Neural cell (in vitro differentiated cells): Measurements from ENCODE around the gene DRAM2. TPM values are rescaled to one million over a fixed set of nuclear protein-coding genes. Genes with fewer than 3 reads are reported as not detected.

ENCODE experiments used
- H2AFZ ChIP-seq: fragments of 200-600, 300-800 bp; sonication (generic), shearing (Covaris generic); 2 replicates; pipeline ENCODE4 v1.6.0; 2014; ENCODE audit warnings: low read depth, mild to moderate bottlenecking, antibody characterized with exemption, low read length, moderate library complexity
- H3F3A ChIP-seq: fragments of 200-600 bp; shearing (Covaris generic); 2 replicates; pipeline ENCODE4 v1.6.1; 2016; ENCODE audit warnings: mild to moderate bottlenecking, moderate library complexity, mixed read lengths, antibody characterized with exemption, low read length; ENCODE audit not compliant: insufficient read depth, poor library complexity, severe bottlenecking
- H3K27ac ChIP-seq: fragments of 200-600, 300-800 bp; sonication (generic), shearing (Covaris generic); 2 replicates; pipeline ENCODE4 v1.5.1; 2014; ENCODE audit warnings: mild to moderate bottlenecking, low read length, moderate library complexity
- H3K27me3 ChIP-seq: fragments of 300-800, 200-600 bp; sonication (generic), shearing (Covaris generic); 2 replicates; pipeline ENCODE4 v1.6.0; 2014; ENCODE audit warnings: mild to moderate bottlenecking, low read depth, low read length, moderate library complexity; ENCODE audit not compliant: insufficient read depth
- H3K36me3 ChIP-seq: fragments of 300-800, 200-600 bp; sonication (generic), shearing (Covaris generic); 2 replicates; pipeline ENCODE4 v1.5.1; 2014; ENCODE audit warnings: mild to moderate bottlenecking, antibody characterized with exemption, low read length, moderate library complexity; ENCODE audit not compliant: insufficient read depth
- H3K4me2 ChIP-seq: fragments of 300-800, 200-600 bp; sonication (generic), shearing (Covaris generic); 2 replicates; pipeline ENCODE4 v1.6.0; 2014; ENCODE audit warnings: mild to moderate bottlenecking, low read length
- H3K4me3 ChIP-seq: fragments of 300-800, 200-600 bp; sonication (generic), shearing (Covaris generic); 2 replicates; pipeline ENCODE4 v1.5.1; 2014; ENCODE audit warnings: mild to moderate bottlenecking, low read length, moderate library complexity
- H3K79me2 ChIP-seq: fragments of 200-600 bp; shearing (Covaris generic); replicated peaks from 2 replicates; pipeline ENCODE4 v1.6.0; 2014; ENCODE audit warnings: mild to moderate bottlenecking, low read length, moderate library complexity; ENCODE audit not compliant: insufficient read depth
- H3K9ac ChIP-seq: fragments of 300-800, 200-600 bp; sonication (generic), shearing (Covaris generic); 2 replicates; pipeline ENCODE4 v1.6.1; 2016; ENCODE audit warnings: mild to moderate bottlenecking, low read length, mixed read lengths
- H3K9me2 ChIP-seq: fragments of 200-600 bp; shearing (Covaris generic); 2 replicates; pipeline ENCODE4 v1.6.1; 2016; ENCODE audit warnings: mild to moderate bottlenecking, low read length, mixed read lengths; ENCODE audit not compliant: insufficient read depth
- H3K9me3 ChIP-seq: fragments of 200-600, 300-800 bp; sonication (generic), shearing (Covaris generic); 2 replicates; pipeline ENCODE4 v1.6.1; 2016; ENCODE audit warnings: mild to moderate bottlenecking, mixed run types, low read length, moderate library complexity, mixed read lengths
- H4K20me1 ChIP-seq: fragments of 200-600 bp; shearing (Covaris generic); 2 replicates; pipeline ENCODE4 v1.6.1; 2016; ENCODE audit warnings: mild to moderate bottlenecking, mixed run types; ENCODE audit not compliant: insufficient read depth
- EP300 ChIP-seq: fragments of 450-650 bp; conservative IDR thresholded peaks from 2 replicates; pipeline ENCODE4 v1.6.1; 2014; ENCODE audit warnings: antibody characterized with exemption, mild to moderate bottlenecking, moderate library complexity; ENCODE audit not compliant: poor library complexity, severe bottlenecking
- EZH2 ChIP-seq: fragments of 200-600, 300-800 bp; shearing (Covaris generic), sonication (generic); IDR thresholded peaks from 2 replicates; pipeline ENCODE4 v1.6.1; 2014; ENCODE audit warnings: antibody characterized with exemption, low read length, borderline replicate concordance, mild to moderate bottlenecking; ENCODE audit not compliant: insufficient read depth, poor library complexity, severe bottlenecking
- MXI1 ChIP-seq: fragments of 450-650 bp; conservative IDR thresholded peaks from 2 replicates; pipeline ENCODE4 v1.6.1; 2014; ENCODE audit warnings: antibody characterized with exemption, mild to moderate bottlenecking; ENCODE audit not compliant: poor library complexity, severe bottlenecking
- POLR2AphosphoS5 ChIP-seq: IDR thresholded peaks from 2 replicates; pipeline ENCODE4 v1.6.1; 2012
- RAD21 ChIP-seq: fragments of 450-650 bp; conservative IDR thresholded peaks from 2 replicates; pipeline ENCODE4 v1.6.1; 2014; ENCODE audit warnings: antibody characterized with exemption, mild to moderate bottlenecking, moderate library complexity
- SMC3 ChIP-seq: fragments of 450-650 bp; conservative IDR thresholded peaks from 2 replicates; pipeline ENCODE4 v1.6.1; 2014; ENCODE audit warnings: antibody characterized with exemption, mild to moderate bottlenecking, moderate library complexity; ENCODE audit not compliant: poor library complexity
- TAF1 ChIP-seq: IDR thresholded peaks from 2 replicates; pipeline ENCODE4 v1.6.1; 2012; ENCODE audit warnings: low read depth
- polyA plus RNA-seq: library from polyadenylated mRNA; depleted of rRNA; stranded (reverse); fragments of >200 nt; gene quantifications from 2 replicates; pipeline ENCODE4 v1.2.3, GENCODE V29; 2014
- TF ChIP-seq, protein P1 (sequence below): IDR thresholded peaks from 2 replicates; pipeline ENCODE4 v1.6.1; 2012; ENCODE audit warnings: borderline replicate concordance
- TF ChIP-seq, protein P2 (sequence below): fragments of 450-650 bp; IDR thresholded peaks from 2 replicates; pipeline ENCODE4 v1.5.1; 2014; ENCODE audit warnings: antibody characterized with exemption, mild to moderate bottlenecking, moderate library complexity; ENCODE audit not compliant: poor library complexity, severe bottlenecking

DRAM2 gene
- polyA plus RNA-seq, 1 donor from 2014 or later: 71.0 TPM

DNA sequence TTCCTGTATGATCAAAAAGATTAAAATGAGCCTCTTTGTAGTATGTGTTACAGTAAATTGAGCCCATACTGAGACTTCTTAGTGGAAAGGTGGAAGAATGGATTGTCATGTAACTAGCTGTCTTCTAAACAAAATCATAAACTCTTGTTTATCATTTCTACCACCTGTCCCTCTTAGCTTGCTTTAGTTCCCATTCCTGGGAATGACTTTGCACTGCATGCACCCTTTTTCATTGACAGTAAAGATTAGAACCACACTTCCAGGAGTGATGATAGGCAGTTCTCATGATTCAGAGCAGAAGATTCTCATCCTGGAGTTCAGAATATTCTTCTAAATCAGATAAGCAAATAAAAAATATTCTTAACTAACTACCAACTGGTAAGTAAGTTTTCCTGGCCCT is 32.6 kb upstream of the DRAM2 start:
- Histone ChIP-seq H4K20me1 (no peaks in the 10 kb centered on the region), H3K79me2 (no peaks in the 10 kb centered on the region), H3F3A (no peaks in the 10 kb centered on the region), H3K27me3 (no peaks in the 10 kb centered on the region), H3K36me3 (no peaks in the 10 kb centered on the region), H3K4me3 (no peak overlapping the region), H2AFZ (no peak overlapping the region), H3K9ac (no peak overlapping the region), H3K9me2 (no peaks in the 10 kb centered on the region), H3K9me3 (no peaks in the 10 kb centered on the region), H3K4me2 (no peak overlapping the region), H3K27ac (no peak overlapping the region)
- TF ChIP-seq MXI1: no peak
- TF ChIP-seq POLR2AphosphoS5: no peak
- no peak for TF ChIP-seq EZH2
- no peak for TF ChIP-seq RAD21
- TF ChIP-seq, protein P1, sequence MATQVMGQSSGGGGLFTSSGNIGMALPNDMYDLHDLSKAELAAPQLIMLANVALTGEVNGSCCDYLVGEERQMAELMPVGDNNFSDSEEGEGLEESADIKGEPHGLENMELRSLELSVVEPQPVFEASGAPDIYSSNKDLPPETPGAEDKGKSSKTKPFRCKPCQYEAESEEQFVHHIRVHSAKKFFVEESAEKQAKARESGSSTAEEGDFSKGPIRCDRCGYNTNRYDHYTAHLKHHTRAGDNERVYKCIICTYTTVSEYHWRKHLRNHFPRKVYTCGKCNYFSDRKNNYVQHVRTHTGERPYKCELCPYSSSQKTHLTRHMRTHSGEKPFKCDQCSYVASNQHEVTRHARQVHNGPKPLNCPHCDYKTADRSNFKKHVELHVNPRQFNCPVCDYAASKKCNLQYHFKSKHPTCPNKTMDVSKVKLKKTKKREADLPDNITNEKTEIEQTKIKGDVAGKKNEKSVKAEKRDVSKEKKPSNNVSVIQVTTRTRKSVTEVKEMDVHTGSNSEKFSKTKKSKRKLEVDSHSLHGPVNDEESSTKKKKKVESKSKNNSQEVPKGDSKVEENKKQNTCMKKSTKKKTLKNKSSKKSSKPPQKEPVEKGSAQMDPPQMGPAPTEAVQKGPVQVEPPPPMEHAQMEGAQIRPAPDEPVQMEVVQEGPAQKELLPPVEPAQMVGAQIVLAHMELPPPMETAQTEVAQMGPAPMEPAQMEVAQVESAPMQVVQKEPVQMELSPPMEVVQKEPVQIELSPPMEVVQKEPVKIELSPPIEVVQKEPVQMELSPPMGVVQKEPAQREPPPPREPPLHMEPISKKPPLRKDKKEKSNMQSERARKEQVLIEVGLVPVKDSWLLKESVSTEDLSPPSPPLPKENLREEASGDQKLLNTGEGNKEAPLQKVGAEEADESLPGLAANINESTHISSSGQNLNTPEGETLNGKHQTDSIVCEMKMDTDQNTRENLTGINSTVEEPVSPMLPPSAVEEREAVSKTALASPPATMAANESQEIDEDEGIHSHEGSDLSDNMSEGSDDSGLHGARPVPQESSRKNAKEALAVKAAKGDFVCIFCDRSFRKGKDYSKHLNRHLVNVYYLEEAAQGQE: no peak
- TF ChIP-seq, protein P2, sequence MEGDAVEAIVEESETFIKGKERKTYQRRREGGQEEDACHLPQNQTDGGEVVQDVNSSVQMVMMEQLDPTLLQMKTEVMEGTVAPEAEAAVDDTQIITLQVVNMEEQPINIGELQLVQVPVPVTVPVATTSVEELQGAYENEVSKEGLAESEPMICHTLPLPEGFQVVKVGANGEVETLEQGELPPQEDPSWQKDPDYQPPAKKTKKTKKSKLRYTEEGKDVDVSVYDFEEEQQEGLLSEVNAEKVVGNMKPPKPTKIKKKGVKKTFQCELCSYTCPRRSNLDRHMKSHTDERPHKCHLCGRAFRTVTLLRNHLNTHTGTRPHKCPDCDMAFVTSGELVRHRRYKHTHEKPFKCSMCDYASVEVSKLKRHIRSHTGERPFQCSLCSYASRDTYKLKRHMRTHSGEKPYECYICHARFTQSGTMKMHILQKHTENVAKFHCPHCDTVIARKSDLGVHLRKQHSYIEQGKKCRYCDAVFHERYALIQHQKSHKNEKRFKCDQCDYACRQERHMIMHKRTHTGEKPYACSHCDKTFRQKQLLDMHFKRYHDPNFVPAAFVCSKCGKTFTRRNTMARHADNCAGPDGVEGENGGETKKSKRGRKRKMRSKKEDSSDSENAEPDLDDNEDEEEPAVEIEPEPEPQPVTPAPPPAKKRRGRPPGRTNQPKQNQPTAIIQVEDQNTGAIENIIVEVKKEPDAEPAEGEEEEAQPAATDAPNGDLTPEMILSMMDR: no peak
- TF ChIP-seq EP300: no peak
- no peak for TF ChIP-seq TAF1
- TF ChIP-seq SMC3: no peak

DNA sequence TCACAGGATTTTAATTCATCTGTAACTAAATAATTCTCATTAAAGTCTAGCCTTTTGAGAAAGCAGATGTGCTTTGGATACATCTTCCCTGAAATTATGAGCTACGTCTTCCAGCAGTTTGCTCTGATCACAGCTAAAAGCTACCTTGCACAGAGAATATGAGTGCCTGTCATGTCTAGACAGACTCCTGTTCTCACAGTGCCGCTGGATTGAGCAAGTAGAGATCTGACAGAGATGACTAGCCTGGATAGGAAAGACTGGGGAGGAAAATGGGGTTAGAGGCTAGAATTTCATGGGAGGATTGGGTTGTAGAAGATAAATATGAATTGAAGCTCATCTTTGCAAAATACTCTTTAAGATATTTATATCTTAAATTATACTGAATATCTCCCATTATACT is 24.3 kb upstream of the DRAM2 start:
- H3K27ac ChIP-seq: no peak overlapping the region
- H4K20me1 ChIP-seq: no peaks in the 10 kb centered on the region
- H3K79me2 ChIP-seq: no peaks in the 10 kb centered on the region
- no peak overlapping the region for H2AFZ ChIP-seq
- H3K36me3 ChIP-seq: no peaks in the 10 kb centered on the region
- H3K9me2 ChIP-seq: no peaks in the 10 kb centered on the region
- H3K27me3 ChIP-seq: no peaks in the 10 kb centered on the region
- TF ChIP-seq MXI1: no peak
- TF ChIP-seq, protein P2: no peak
- TF ChIP-seq EP300: no peak
- TF ChIP-seq EZH2: no peak
- TF ChIP-seq SMC3: no peak
- TF ChIP-seq POLR2AphosphoS5: no peak
- TF ChIP-seq RAD21: no peak
- no peak for TF ChIP-seq TAF1
- TF ChIP-seq, protein P1: no peak
- H3F3A ChIP-seq: no peaks in the 10 kb centered on the region
- no peaks in the 10 kb centered on the region for H3K9me3 ChIP-seq
- no peak overlapping the region for H3K9ac ChIP-seq
- H3K4me2 ChIP-seq: no peak overlapping the region
- H3K4me3 ChIP-seq: no peak overlapping the region
